ENCODE data around the gene NRXN2. TPM values are rescaled to one million over a fixed set of nuclear protein-coding genes. Genes with fewer than 3 reads are reported as not detected.

Gene NRXN2
- total RNA-seq, 4 donors from 2014 or later, result 0.21 to 0.72 (median 0.64) TPM; not detected in 1

DNA sequence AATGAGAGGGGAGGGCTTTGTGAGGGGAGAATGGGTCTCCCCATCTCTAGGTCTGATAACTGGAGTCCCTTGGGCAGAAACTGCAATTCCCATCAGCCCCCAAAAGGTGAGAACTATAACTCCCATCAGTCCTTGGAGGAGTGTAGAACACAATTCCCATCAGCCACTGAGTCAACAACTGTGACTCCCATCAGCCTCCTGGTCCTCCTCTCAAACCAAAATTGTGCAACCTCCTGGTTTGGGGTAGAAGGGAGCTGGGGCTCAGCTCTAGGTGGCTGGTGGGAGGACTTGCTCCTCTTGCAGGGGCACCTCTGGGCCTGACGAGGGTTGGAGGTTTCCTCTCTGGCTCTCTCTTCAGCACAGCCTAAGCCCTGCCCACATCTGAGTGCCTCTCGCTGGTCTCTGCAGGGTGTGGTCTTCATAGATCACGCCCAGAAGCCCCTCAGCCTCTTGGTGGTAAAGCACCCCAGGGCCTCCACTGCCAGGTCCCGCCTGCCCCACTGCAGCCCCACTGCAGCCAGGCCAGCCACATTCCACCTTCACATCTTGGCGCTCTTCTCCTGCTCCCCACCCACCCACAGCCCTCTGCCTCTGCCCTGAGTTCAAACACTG is 113.5 kb downstream of the NRXN2 start:
- TF ChIP-seq, protein P1, sequence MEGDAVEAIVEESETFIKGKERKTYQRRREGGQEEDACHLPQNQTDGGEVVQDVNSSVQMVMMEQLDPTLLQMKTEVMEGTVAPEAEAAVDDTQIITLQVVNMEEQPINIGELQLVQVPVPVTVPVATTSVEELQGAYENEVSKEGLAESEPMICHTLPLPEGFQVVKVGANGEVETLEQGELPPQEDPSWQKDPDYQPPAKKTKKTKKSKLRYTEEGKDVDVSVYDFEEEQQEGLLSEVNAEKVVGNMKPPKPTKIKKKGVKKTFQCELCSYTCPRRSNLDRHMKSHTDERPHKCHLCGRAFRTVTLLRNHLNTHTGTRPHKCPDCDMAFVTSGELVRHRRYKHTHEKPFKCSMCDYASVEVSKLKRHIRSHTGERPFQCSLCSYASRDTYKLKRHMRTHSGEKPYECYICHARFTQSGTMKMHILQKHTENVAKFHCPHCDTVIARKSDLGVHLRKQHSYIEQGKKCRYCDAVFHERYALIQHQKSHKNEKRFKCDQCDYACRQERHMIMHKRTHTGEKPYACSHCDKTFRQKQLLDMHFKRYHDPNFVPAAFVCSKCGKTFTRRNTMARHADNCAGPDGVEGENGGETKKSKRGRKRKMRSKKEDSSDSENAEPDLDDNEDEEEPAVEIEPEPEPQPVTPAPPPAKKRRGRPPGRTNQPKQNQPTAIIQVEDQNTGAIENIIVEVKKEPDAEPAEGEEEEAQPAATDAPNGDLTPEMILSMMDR (IDR thresholded peaks at IDR 0.05), result no peak
- no peak for TF ChIP-seq EP300 (IDR thresholded peaks at IDR 0.05)
- TF ChIP-seq POLR2AphosphoS5 (IDR thresholded peaks at IDR 0.05), result no peak
- no peak for TF ChIP-seq POLR2A (IDR thresholded peaks at IDR 0.05)
- Histone ChIP-seq H3K36me3 (no peaks in the 10 kb centered on the region), H3K27me3 (peaks cover 12% of the 10 kb centered on the region), H3K4me1 (peaks cover 6% of the 10 kb centered on the region), H3K9me3 (no peaks in the 10 kb centered on the region), H3K27ac (no peak overlapping the region), H3K4me3 (no peak overlapping the region)
- WGBS, result 74% methylated on average over 5 of the region's 5 CpGs
- no peak for DNase-seq (ENCODE audit: low spot score in 2 of 2)

DNA sequence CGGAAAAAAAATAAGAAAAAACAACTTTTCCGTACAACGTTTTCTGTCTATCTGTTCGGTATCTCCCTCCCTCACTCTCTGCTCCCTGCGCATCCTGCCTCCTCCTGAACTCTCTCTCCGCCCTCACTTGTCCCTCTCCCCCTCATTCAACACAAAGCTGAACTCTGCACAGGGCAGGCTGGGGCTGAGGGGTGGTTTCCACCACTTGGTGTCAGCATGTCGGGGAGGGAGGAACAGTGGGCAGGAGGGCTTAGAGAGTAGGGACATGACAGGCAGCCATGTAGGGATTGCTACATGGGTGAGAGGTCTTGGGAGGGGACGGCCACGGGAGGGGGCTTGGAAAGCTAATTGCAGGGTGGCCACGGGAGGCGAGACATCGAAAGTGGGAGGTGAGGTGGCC is 114.4 kb downstream of the NRXN2 start:
- H3K4me1 ChIP-seq, result peaks cover 6% of the 10 kb centered on the region
- peaks cover 12% of the 10 kb centered on the region for H3K27me3 ChIP-seq
- H3K9me3 ChIP-seq, result no peaks in the 10 kb centered on the region
- TF ChIP-seq, protein P1 (IDR thresholded peaks at IDR 0.05), result no peak
- no peak for TF ChIP-seq EP300 (IDR thresholded peaks at IDR 0.05)
- H3K27ac ChIP-seq, result no peak overlapping the region
- DNase-seq (ENCODE audit: low spot score in 2 of 2), result no peak
- no peaks in the 10 kb centered on the region for H3K36me3 ChIP-seq
- no peak overlapping the region for H3K4me3 ChIP-seq
- 68% methylated on average over 12 of the region's 12 CpGs for WGBS

DNA sequence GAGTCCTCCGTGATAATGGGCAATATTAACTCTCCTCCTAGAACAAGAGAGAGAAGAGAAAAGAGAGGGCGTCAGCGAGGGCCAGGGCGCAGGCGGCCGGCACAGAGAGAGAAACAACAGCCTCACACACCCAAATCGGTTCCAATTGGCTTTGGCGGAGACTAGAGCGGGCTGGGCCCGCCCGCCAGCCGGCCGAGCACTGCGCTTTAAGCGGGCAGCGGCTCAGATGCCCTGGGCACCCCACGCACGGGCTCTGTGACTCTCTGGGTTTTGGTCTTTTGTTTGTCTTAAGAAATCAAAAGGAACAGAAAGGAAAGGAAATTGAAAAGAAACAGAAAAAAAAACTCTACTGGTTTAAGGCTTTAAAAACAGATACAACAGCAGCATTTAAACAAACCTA is 115.0 kb downstream of the NRXN2 start:
- H3K4me3 ChIP-seq, result peak overlapping the region; percentile 28
- no peaks in the 10 kb centered on the region for H3K36me3 ChIP-seq
- no peak overlapping the region for H3K27ac ChIP-seq
- TF ChIP-seq EP300 (IDR thresholded peaks at IDR 0.05), result no peak
- DNase-seq (ENCODE audit: low spot score in 2 of 2), result no peak
- H3K4me1 ChIP-seq, result peaks cover 6% of the 10 kb centered on the region
- no peaks in the 10 kb centered on the region for H3K9me3 ChIP-seq
- H3K27me3 ChIP-seq, result peaks cover 12% of the 10 kb centered on the region
- 33% methylated on average over 18 of the region's 18 CpGs for WGBS

DNA sequence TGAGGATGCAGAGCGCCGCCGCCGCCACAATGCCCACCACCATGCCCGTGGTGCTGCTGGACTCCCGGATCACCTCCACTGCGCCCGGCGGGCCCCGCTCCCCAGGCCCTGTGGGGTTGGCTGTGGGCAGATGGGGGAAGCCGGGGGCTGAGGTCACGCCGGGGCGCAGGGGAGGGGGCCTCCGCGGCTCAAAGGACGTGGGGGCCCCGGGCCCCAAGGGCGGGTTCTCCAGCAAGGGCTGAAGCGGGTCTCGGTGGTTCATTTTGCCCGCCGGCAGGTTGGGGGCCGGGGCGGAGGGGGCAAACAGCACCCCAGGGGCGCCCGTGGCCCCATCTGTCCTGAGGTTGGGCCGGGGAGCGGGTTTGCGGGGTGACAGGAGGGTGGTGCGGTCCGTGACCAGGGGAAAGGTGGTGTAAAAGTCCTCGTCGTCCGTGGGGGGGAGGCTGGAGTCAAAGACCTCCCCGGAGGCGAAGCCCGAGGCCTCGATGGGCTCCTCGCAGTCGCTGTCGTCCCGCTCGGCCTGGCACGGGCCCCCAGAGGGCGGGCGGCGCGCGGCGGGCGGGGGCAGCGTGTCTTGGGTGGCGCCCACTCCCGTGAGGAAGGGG is 115.5 kb downstream of the NRXN2 start:
- H3K36me3 ChIP-seq, result no peaks in the 10 kb centered on the region
- no peak overlapping the region for H3K27ac ChIP-seq
- H3K27me3 ChIP-seq, result peaks cover 12% of the 10 kb centered on the region
- 72% methylated on average over 36 of the region's 55 CpGs for WGBS
- TF ChIP-seq, protein P1 (IDR thresholded peaks at IDR 0.05), result no peak
- TF ChIP-seq POLR2AphosphoS5 (IDR thresholded peaks at IDR 0.05) (no peak), EP300 (IDR thresholded peaks at IDR 0.05) (no peak), POLR2A (IDR thresholded peaks at IDR 0.05) (no peak)
- H3K4me3 ChIP-seq, result peak overlapping the region; percentile 28
- no peaks in the 10 kb centered on the region for H3K9me3 ChIP-seq
- peaks cover 6% of the 10 kb centered on the region for H3K4me1 ChIP-seq
- no peak for DNase-seq (ENCODE audit: low spot score in 2 of 2)

DNA sequence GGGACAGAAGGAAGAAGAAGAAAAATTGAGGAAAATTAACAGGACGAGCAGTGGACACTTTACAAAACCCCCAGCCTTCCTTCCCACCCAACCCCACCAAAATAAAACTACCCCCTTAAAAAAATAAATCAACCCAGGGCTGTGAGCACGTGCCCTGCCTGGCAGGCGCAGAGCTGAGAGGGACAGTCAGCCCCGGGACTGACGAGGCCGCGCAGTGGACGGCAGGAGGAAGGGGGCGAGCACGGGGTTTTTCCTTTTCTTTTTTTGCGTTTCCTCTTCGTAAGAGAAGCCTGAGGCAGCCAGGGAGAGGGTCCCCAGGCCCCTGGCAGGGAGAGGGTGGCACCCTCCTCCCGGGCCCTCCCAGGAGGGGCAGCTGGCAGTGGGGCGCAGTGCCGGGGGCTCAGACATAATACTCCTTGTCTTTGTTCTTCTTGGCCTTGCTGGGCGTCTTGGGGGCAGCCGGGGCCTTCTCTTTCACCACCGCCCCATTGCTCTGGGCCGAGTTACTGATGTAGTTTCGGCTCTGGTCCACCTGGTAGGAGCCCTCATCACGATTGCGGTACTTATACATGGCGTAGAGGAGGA is 116.1 kb downstream of the NRXN2 start:
- Histone ChIP-seq H3K27ac (no peak overlapping the region), H3K4me1 (peaks cover 6% of the 10 kb centered on the region), H3K27me3 (peaks cover 12% of the 10 kb centered on the region), H3K9me3 (no peaks in the 10 kb centered on the region), H3K36me3 (no peaks in the 10 kb centered on the region), H3K4me3 (no peak overlapping the region)
- no peak for DNase-seq (ENCODE audit: low spot score in 2 of 2)
- TF ChIP-seq POLR2A (IDR thresholded peaks at IDR 0.05), result no peak
- TF ChIP-seq EP300 (IDR thresholded peaks at IDR 0.05), result no peak
- TF ChIP-seq, protein P1 (IDR thresholded peaks at IDR 0.05), result no peak
- TF ChIP-seq POLR2AphosphoS5 (IDR thresholded peaks at IDR 0.05), result no peak
- 77% methylated on average over 16 of the region's 23 CpGs for WGBS
